HEK293T (cell line): ENCODE data around the gene NIFK.

Experiments used
- ARNT ChIP-seq: fragments of 450-650 bp; IDR thresholded peaks from 2 replicates; pipeline ENCODE4 v1.6.1; 2017; ENCODE audit warnings: mild to moderate bottlenecking
- BHLHE40 ChIP-seq: fragments of 450-650 bp; IDR thresholded peaks from 2 replicates; pipeline ENCODE4 v1.6.1; 2016; ENCODE audit warnings: mild to moderate bottlenecking, moderate library complexity, borderline replicate concordance
- CTBP1 ChIP-seq: fragments of 450-650 bp; IDR thresholded peaks from 2 replicates; pipeline ENCODE4 v1.6.1; 2016; ENCODE audit warnings: borderline replicate concordance
- ELF4 ChIP-seq: fragments of 450-650 bp; IDR thresholded peaks from 2 replicates; pipeline ENCODE4 v1.6.1; 2017; ENCODE audit warnings: antibody characterized with exemption
- FOXA1 ChIP-seq: fragments of 450-650 bp; IDR thresholded peaks from 2 replicates; pipeline ENCODE4 v1.6.1; 2016; ENCODE audit warnings: mild to moderate bottlenecking
- FOXM1 ChIP-seq: fragments of 450-650 bp; IDR thresholded peaks from 2 replicates; pipeline ENCODE4 v1.6.1; 2017; ENCODE audit warnings: mild to moderate bottlenecking, borderline replicate concordance
- NFRKB ChIP-seq: fragments of 450-650 bp; IDR thresholded peaks from 2 replicates; pipeline ENCODE4 v1.6.1; 2016; ENCODE audit warnings: mild to moderate bottlenecking, moderate library complexity
- SP1 ChIP-seq: fragments of 450-650 bp; IDR thresholded peaks from 2 replicates; pipeline ENCODE4 v1.6.1; 2017
- SUZ12 ChIP-seq: fragments of 450-650 bp; IDR thresholded peaks from 2 replicates; pipeline ENCODE4 v1.6.1; 2016; ENCODE audit warnings: mild to moderate bottlenecking
- TARDBP ChIP-seq: fragments of 450-650 bp; IDR thresholded peaks from 2 replicates; pipeline ENCODE4 v1.6.1; 2016
- TF ChIP-seq, protein P1 (sequence below): fragments of 450-650 bp; IDR thresholded peaks from 2 replicates; pipeline ENCODE4 v1.6.1; 2016

DNA sequence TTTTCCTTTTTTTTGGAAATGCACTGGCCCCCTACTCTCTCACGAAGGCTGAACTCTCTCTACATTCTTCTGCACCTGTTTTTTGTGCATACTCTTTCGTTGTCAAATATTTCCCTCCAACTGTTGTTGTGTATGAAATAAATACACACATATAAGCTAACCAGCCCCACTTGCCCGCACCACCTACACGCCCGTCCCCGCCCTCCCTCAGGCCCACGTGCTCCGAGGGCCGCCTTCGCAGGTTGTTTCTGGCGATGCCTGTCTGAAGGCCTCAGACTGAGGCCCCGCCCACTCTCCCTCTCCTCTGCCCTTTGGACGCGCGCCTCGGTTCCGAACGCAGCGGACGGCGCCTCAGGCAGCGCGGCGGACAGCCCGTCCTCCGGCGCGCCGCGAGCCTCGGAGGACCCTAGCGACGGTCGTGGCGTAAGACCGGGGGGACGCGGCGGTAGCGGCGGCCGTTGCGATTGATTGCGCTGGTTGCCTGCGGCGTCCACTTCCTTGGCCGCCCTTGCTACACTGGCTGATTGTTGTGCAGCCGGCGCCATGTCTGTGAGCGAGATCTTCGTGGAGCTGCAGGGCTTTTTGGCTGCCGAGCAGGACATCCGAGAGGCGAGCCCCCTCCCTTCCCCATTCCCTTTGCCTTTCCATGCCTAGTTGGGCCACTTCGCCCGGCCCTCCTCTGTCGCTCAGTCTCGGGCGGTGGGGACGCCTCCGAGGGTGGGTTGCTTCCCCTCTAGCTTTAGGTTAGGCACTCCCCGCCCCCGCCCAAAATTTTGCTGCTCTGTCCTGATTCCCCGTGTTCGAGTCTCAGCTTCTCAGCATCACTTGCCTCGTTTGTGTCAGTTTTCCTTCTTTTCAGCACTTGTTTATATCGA lies 18.8 kb upstream of the NIFK start, which contains the start of gene TSN:
- TF ChIP-seq SUZ12 (no peak), CTBP1 (no peak), SP1 (no peak), FOXA1 (no peak), ARNT (no peak), NFRKB (0 out of 2 replicates have a peak, but pooled peaks have one; percentile 29), FOXM1 (peak; percentile 85), BHLHE40 (no peak), ELF4 (peak; percentile 70), TARDBP (no peak)
- TF ChIP-seq, protein P1, sequence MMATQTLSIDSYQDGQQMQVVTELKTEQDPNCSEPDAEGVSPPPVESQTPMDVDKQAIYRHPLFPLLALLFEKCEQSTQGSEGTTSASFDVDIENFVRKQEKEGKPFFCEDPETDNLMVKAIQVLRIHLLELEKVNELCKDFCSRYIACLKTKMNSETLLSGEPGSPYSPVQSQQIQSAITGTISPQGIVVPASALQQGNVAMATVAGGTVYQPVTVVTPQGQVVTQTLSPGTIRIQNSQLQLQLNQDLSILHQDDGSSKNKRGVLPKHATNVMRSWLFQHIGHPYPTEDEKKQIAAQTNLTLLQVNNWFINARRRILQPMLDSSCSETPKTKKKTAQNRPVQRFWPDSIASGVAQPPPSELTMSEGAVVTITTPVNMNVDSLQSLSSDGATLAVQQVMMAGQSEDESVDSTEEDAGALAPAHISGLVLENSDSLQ = peak; percentile 9; the same call in 1 of the 2 replicates
